ENCODE data around the gene IL17D. TPM values are rescaled to one million over a fixed set of nuclear protein-coding genes. Genes with fewer than 3 reads are reported as not detected.

Gene IL17D
- total and polyA plus RNA-seq, 4 donors: 0.65 to 1.5 (median 0.97) TPM

GRCh38 chr13:20706661-20707060 lies 3.2 kb downstream of the IL17D start:
- no peak overlapping the region for H3K9ac ChIP-seq (ENCODE audit: insufficient read depth in 1 of 2, low read length in 2 of 2)
- no peak overlapping the region for H3K4me3 ChIP-seq
- TF ChIP-seq CTCF (IDR thresholded peaks at IDR 0.05; ENCODE audit: control extremely low read depth, extremely low read depth): no peak
- no peak overlapping the region for H3K27ac ChIP-seq (ENCODE audit: low read depth in 1 of 2, low read length in 1 of 2)
- H3K9me3 ChIP-seq (ENCODE audit: control insufficient read depth in 4 of 4, insufficient read depth in 3 of 4, low read length in 3 of 4): peaks cover 0 to 1% (median 0%) of the 10 kb centered on the region in 4 donors
- 86 to 90% methylated on average over 5 of the region's 5 CpGs for WGBS, 2 donors
- ATAC-seq (ENCODE audit: insufficient read depth, low FRiP score): no peak
- no peak for DNase-seq
- no peaks in the 10 kb centered on the region for H3K36me3 ChIP-seq (ENCODE audit: control insufficient read depth in 4 of 4, insufficient read depth in 4 of 4, low read length in 4 of 4)
- no peaks in the 10 kb centered on the region for H3K27me3 ChIP-seq (ENCODE audit: control insufficient read depth in 3 of 3, insufficient read depth in 3 of 3, low read length in 2 of 3)
- H3K4me1 ChIP-seq (ENCODE audit: control insufficient read depth in 5 of 5, insufficient read depth in 5 of 5, low read length in 5 of 5): peaks cover 0 to 15% (median 0%) of the 10 kb centered on the region in 5 donors

GRCh38 chr13:20708216-20708615 lies 4.7 kb downstream of the IL17D start:
- H3K9ac ChIP-seq (ENCODE audit: insufficient read depth in 1 of 2, low read length in 2 of 2): no peak overlapping the region
- no peak for ATAC-seq (ENCODE audit: insufficient read depth, low FRiP score)
- WGBS, 2 donors: 85 to 86% methylated on average over 2 of the region's 2 CpGs

GRCh38 chr13:20709369-20709768 lies 5.9 kb downstream of the IL17D start:
- Histone ChIP-seq H3K27ac (ENCODE audit: low read depth in 1 of 2, low read length in 1 of 2) (peak overlapping the region in 1 of 2 donors; percentile 51), H3K36me3 (ENCODE audit: control insufficient read depth in 4 of 4, insufficient read depth in 4 of 4, low read length in 4 of 4) (no peaks in the 10 kb centered on the region), H3K4me1 (ENCODE audit: control insufficient read depth in 5 of 5, insufficient read depth in 5 of 5, low read length in 5 of 5) (peaks cover 0 to 8% (median 3%) of the 10 kb centered on the region in 5 donors), H3K9me3 (ENCODE audit: control insufficient read depth in 4 of 4, insufficient read depth in 3 of 4, low read length in 3 of 4) (peaks cover 0 to 1% (median 0%) of the 10 kb centered on the region in 4 donors), H3K4me3 (no peak overlapping the region), H3K27me3 (ENCODE audit: control insufficient read depth in 3 of 3, insufficient read depth in 3 of 3, low read length in 2 of 3) (no peaks in the 10 kb centered on the region), H3K9ac (ENCODE audit: insufficient read depth in 1 of 2, low read length in 2 of 2) (no peak overlapping the region)
- no peak for DNase-seq
- no peak for ATAC-seq (ENCODE audit: insufficient read depth, low FRiP score)
- WGBS, 2 donors: 87 to 90% methylated on average over 8 of the region's 8 CpGs
- no peak for TF ChIP-seq CTCF (IDR thresholded peaks at IDR 0.05; ENCODE audit: control extremely low read depth, extremely low read depth)

More at GRCh38 chr13:20708216-20708615, 4.7 kb downstream of the IL17D start:
- H3K4me1 ChIP-seq (ENCODE audit: control insufficient read depth in 5 of 5, insufficient read depth in 5 of 5, low read length in 5 of 5): peaks cover 0 to 5% (median 0%) of the 10 kb centered on the region in 5 donors
- no peak overlapping the region for H3K4me3 ChIP-seq
- H3K36me3 ChIP-seq (ENCODE audit: control insufficient read depth in 4 of 4, insufficient read depth in 4 of 4, low read length in 4 of 4): no peaks in the 10 kb centered on the region
- peaks cover 0 to 1% (median 0%) of the 10 kb centered on the region in 4 donors for H3K9me3 ChIP-seq (ENCODE audit: control insufficient read depth in 4 of 4, insufficient read depth in 3 of 4, low read length in 3 of 4)
- H3K27ac ChIP-seq (ENCODE audit: low read depth in 1 of 2, low read length in 1 of 2): no peak overlapping the region
- no peaks in the 10 kb centered on the region for H3K27me3 ChIP-seq (ENCODE audit: control insufficient read depth in 3 of 3, insufficient read depth in 3 of 3, low read length in 2 of 3)
- no peak for TF ChIP-seq CTCF (IDR thresholded peaks at IDR 0.05; ENCODE audit: control extremely low read depth, extremely low read depth)
- no peak for DNase-seq

- no peak for DNase-seq
- H3K36me3 ChIP-seq (ENCODE audit: control insufficient read depth in 4 of 4, insufficient read depth in 4 of 4, low read length in 4 of 4): no peaks in the 10 kb centered on the region
- H3K27ac ChIP-seq (ENCODE audit: low read depth in 1 of 2, low read length in 1 of 2): no peak overlapping the region
- no peak overlapping the region for H3K9ac ChIP-seq (ENCODE audit: insufficient read depth in 1 of 2, low read length in 2 of 2)
- H3K4me3 ChIP-seq: no peak overlapping the region
- H3K27me3 ChIP-seq (ENCODE audit: control insufficient read depth in 3 of 3, insufficient read depth in 3 of 3, low read length in 2 of 3): no peaks in the 10 kb centered on the region
- TF ChIP-seq CTCF (IDR thresholded peaks at IDR 0.05; ENCODE audit: control extremely low read depth, extremely low read depth): no peak
- no peak for ATAC-seq (ENCODE audit: insufficient read depth, low FRiP score)
- peaks cover 0 to 12% (median 0%) of the 10 kb centered on the region in 5 donors for H3K4me1 ChIP-seq (ENCODE audit: control insufficient read depth in 5 of 5, insufficient read depth in 5 of 5, low read length in 5 of 5)
- 62 to 69% methylated on average over 4 of the region's 4 CpGs for WGBS, 2 donors
- peaks cover 0 to 1% (median 0%) of the 10 kb centered on the region in 4 donors for H3K9me3 ChIP-seq (ENCODE audit: control insufficient read depth in 4 of 4, insufficient read depth in 3 of 4, low read length in 3 of 4)
These were observed 6.3 kb downstream of the IL17D start for GRCh38 chr13:20709782-20710181.
